Measurements from ENCODE around the gene FBXO36. TPM values are rescaled to one million over a fixed set of nuclear protein-coding genes. Genes with fewer than 3 reads are reported as not detected.
A peak's percentile ranks its signal among the peaks of the same experiment; 100 is the strongest.

The FBXO36 gene, protein sequence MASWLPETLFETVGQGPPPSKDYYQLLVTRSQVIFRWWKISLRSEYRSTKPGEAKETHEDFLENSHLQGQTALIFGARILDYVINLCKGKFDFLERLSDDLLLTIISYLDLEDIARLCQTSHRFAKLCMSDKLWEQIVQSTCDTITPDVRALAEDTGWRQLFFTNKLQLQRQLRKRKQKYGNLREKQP
- 1 to 10 TPM; 1.6 to 1.9 TPM for total RNA-seq

GRCh38 chr2:229922449-229923386 lies at the start of gene FBXO36:
FBXO36 (plus strand) TSS chr2:229922503; CDS start chr2:229922514, 11 bp downstream.
- Mint-ChIP-seq H3K4me1 (ENCODE audit: low read depth) (peaks cover 35% of the 10 kb centered on the region), H3K27ac (peak within 1 kb of the TSS; percentile 99), H3K4me3 (peak within 1 kb of the TSS; percentile 90), H3K27me3 (ENCODE audit: low read depth) (no peaks in the 10 kb centered on the region), H3K9me3 (peaks cover 3% of the 10 kb centered on the region), H3K36me3 (ENCODE audit: low read depth) (peaks cover 16% of the 10 kb centered on the region)
- peak; percentile 93 for DNase-seq
- CTCF ChIA-PET, result interaction anchor here (0.6 to 1.9 kb wide), 4 partner anchors 12 to 250 kb away, joined by 3 to 9 read pairs (median 3); no protein-coding TSS in a partner anchor
- intact Hi-C loops (cut with micrococcal nuclease), result loop anchor here (1.0 to 5.0 kb wide), 10 partner anchors 50 to 1540 kb away; partner anchors contain the start of genes DNER, NCL, SP100 and SP140L

DNA sequence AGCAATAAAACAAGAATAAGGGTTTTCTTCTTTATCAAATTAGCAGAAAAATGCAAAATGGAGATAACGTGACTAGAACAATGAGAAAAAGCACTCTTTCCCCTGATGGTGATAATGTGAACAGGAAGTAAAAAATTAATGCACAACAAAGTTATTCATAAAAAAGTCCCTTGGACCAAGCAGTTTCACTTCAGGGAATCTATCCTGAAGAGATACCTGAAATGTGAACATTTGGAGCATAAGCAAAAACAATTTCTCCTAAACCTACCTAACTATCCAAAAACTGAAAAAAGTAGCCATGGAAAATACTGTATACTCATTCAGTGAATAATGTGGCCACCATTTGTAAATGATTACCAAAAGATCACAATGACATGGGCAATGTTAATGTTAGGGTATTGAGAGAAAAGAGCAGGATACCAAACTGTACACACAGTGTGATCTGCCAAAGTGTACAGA lies 49.2 kb upstream of the FBXO36 start:
- CTCF ChIA-PET, result interaction anchor here (0.6 kb wide), 1 partner anchor 27 kb away, joined by 5 read pairs; no protein-coding TSS in a partner anchor
- peaks cover 29% of the 10 kb centered on the region for H3K36me3 Mint-ChIP-seq (ENCODE audit: low read depth)
- H3K4me1 Mint-ChIP-seq (ENCODE audit: low read depth), result peaks cover 49% of the 10 kb centered on the region

GRCh38 chr2:229874647-229875046 lies 47.7 kb upstream of the FBXO36 start:
- Mint-ChIP-seq H3K9me3 (no peaks in the 10 kb centered on the region), H3K27ac (no peak overlapping the region), H3K4me3 (no peak overlapping the region), H3K27me3 (ENCODE audit: low read depth) (no peaks in the 10 kb centered on the region), H3K4me1 (ENCODE audit: low read depth) (peaks cover 34% of the 10 kb centered on the region), H3K36me3 (ENCODE audit: low read depth) (peaks cover 34% of the 10 kb centered on the region)
- intact Hi-C loops (cut with micrococcal nuclease), result loop anchor here (5.0 kb wide), 1 partner anchor 52 kb away; no protein-coding TSS in a partner anchor
- no peak for DNase-seq
- CTCF ChIA-PET, result no interaction called here

More for the DNA sequence above, 49.2 kb upstream of the FBXO36 start:
- Mint-ChIP-seq H3K9me3 (no peaks in the 10 kb centered on the region), H3K27ac (peak overlapping the region; percentile 21), H3K4me3 (no peak overlapping the region), H3K27me3 (ENCODE audit: low read depth) (no peaks in the 10 kb centered on the region)
- DNase-seq, result no peak
- intact Hi-C loops (cut with micrococcal nuclease), result loop anchor here (2.0 to 5.0 kb wide), 3 partner anchors 20 to 51 kb away; partner anchors contain the start of genes FBXO36 and TRIP12

DNA sequence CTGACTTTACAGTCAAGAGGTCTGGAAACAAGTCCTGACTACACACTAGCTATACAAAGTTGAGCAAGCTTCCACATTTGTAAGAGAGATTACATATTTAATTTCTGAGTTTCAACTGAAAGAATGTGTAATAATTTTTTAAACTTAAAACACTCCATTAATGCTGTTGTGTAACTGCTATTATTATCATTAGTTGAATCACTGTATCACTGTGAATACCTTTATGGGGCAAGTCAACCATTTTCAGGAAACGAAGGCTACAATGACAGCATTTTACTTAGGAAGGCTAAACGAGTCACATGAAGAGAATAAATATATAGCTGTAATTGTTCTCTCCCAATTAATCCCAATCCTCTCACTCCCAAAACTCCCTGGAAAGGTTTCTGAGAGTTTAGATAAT lies 46.8 kb upstream of the FBXO36 start:
- no peak for DNase-seq
- H3K9me3 Mint-ChIP-seq, result no peaks in the 10 kb centered on the region
- no peak overlapping the region for H3K4me3 Mint-ChIP-seq
- H3K4me1 Mint-ChIP-seq (ENCODE audit: low read depth), result peaks cover 27% of the 10 kb centered on the region
- CTCF ChIA-PET, result interaction anchor here (0.8 to 1.6 kb wide), 3 partner anchors 9 to 39 kb away, joined by 3 to 6 read pairs (median 3); no protein-coding TSS in a partner anchor
- no peak overlapping the region for H3K27ac Mint-ChIP-seq
- peaks cover 29% of the 10 kb centered on the region for H3K36me3 Mint-ChIP-seq (ENCODE audit: low read depth)
- H3K27me3 Mint-ChIP-seq (ENCODE audit: low read depth), result no peaks in the 10 kb centered on the region
- intact Hi-C loops (cut with micrococcal nuclease), result no loop called here

DNA sequence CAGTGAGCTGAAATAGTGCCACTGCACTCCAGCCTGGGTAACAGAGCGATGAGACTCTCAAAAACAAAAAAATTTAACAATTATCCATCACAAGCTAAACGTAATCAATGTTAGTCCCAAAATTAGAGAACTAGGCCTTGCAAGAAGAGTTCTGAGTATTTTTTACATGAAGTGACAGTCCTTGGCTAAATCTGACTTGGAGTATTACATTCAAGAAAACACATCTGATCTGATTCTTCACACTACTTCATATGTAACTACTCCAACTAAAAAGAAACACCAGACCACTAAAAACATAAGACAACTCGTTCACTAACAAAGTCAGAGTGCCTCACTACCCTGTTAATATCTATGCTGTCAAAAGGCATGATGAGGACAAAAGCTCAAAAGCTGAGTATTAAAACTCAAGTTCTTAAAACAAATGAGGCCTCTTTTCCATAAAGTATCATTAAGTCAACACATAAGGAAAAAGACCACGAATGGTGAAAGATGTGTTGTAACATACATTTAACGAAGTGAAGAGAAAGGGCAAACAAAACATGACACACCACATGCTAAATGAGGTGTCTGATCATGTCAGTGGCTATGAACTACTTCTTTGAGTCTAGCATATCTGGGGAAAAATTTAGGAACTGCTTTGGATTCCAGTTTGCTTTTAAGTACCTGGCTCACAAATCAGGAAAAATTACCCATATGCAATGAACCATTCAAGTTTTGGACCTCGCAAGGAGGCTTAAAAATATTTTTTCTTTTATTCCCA lies 42.9 kb upstream of the FBXO36 start:
- no peaks in the 10 kb centered on the region for H3K9me3 Mint-ChIP-seq
- H3K27ac Mint-ChIP-seq, result no peak overlapping the region
- intact Hi-C loops (cut with micrococcal nuclease), result no loop called here
- peaks cover 27% of the 10 kb centered on the region for H3K4me1 Mint-ChIP-seq (ENCODE audit: low read depth)
- CTCF ChIA-PET, result no interaction called here
- no peaks in the 10 kb centered on the region for H3K27me3 Mint-ChIP-seq (ENCODE audit: low read depth)
- peaks cover 18% of the 10 kb centered on the region for H3K36me3 Mint-ChIP-seq (ENCODE audit: low read depth)
- no peak overlapping the region for H3K4me3 Mint-ChIP-seq
- no peak for DNase-seq

GRCh38 chr2:229880892-229881586 lies 41.3 kb upstream of the FBXO36 start:
- intact Hi-C loops (cut with micrococcal nuclease), result no loop called here
- no peak for DNase-seq
- H3K27ac Mint-ChIP-seq, result no peak overlapping the region
- no peak overlapping the region for H3K4me3 Mint-ChIP-seq
- no peaks in the 10 kb centered on the region for H3K9me3 Mint-ChIP-seq
- H3K36me3 Mint-ChIP-seq (ENCODE audit: low read depth), result peaks cover 13% of the 10 kb centered on the region
- no peaks in the 10 kb centered on the region for H3K27me3 Mint-ChIP-seq (ENCODE audit: low read depth)
- peaks cover 34% of the 10 kb centered on the region for H3K4me1 Mint-ChIP-seq (ENCODE audit: low read depth)
- CTCF ChIA-PET, result no interaction called here

DNA sequence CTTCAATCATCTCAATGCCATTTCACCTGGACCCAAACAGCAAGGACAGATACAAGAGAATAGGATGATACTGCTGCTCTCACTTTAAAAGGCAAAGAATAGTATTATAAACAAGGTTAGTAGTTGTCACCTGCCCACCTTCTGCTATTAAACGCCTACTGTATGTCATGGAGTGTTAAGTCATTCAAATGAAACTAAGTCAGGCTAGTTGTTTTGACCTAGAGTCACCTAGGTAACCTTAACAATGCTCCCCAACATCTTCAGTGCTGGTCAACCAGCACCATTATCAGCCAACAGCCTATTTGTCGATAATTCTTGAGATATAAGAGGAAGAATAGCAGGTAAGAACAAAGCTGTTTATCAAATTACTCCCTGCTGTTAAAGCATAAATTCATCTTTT lies 39.7 kb upstream of the FBXO36 start:
- no peak overlapping the region for H3K4me3 Mint-ChIP-seq
- no peak overlapping the region for H3K27ac Mint-ChIP-seq
- peaks cover 13% of the 10 kb centered on the region for H3K36me3 Mint-ChIP-seq (ENCODE audit: low read depth)
- no peaks in the 10 kb centered on the region for H3K27me3 Mint-ChIP-seq (ENCODE audit: low read depth)
- peaks cover 44% of the 10 kb centered on the region for H3K4me1 Mint-ChIP-seq (ENCODE audit: low read depth)
- no peak for DNase-seq
- intact Hi-C loops (cut with micrococcal nuclease), result no loop called here
- CTCF ChIA-PET, result no interaction called here
- no peaks in the 10 kb centered on the region for H3K9me3 Mint-ChIP-seq

- Mint-ChIP-seq H3K27ac (no peak overlapping the region), H3K27me3 (ENCODE audit: low read depth) (no peaks in the 10 kb centered on the region), H3K9me3 (no peaks in the 10 kb centered on the region), H3K4me3 (no peak overlapping the region), H3K36me3 (ENCODE audit: low read depth) (no peaks in the 10 kb centered on the region), H3K4me1 (ENCODE audit: low read depth) (peaks cover 53% of the 10 kb centered on the region)
- DNase-seq, result no peak
- intact Hi-C loops (cut with micrococcal nuclease), result loop anchor here (1.0 kb wide), 1 partner anchor 84 kb away; no protein-coding TSS in a partner anchor
- CTCF ChIA-PET, result interaction anchor here (0.8 to 1.3 kb wide), 2 partner anchors 25 to 84 kb away, joined by 3 read pairs; no protein-coding TSS in a partner anchor
These were observed 37.3 kb upstream of the FBXO36 start for GRCh38 chr2:229884775-229885699.

- H3K27ac Mint-ChIP-seq, result no peak overlapping the region
- no peak overlapping the region for H3K4me3 Mint-ChIP-seq
- no peaks in the 10 kb centered on the region for H3K9me3 Mint-ChIP-seq
- H3K27me3 Mint-ChIP-seq (ENCODE audit: low read depth), result no peaks in the 10 kb centered on the region
- CTCF ChIA-PET, result interaction anchor here (1.0 to 1.6 kb wide), 2 partner anchors 102 to 106 kb away, joined by 3 to 4 read pairs; no protein-coding TSS in a partner anchor
- H3K4me1 Mint-ChIP-seq (ENCODE audit: low read depth), result peaks cover 52% of the 10 kb centered on the region
- no peak for DNase-seq
- peaks cover 3% of the 10 kb centered on the region for H3K36me3 Mint-ChIP-seq (ENCODE audit: low read depth)
- intact Hi-C loops (cut with micrococcal nuclease), result no loop called here
These were observed 34.9 kb upstream of the FBXO36 start for GRCh38 chr2:229887441-229887840.

GRCh38 chr2:229888031-229888430 lies 34.3 kb upstream of the FBXO36 start:
- Mint-ChIP-seq H3K4me3 (no peak overlapping the region), H3K27me3 (ENCODE audit: low read depth) (no peaks in the 10 kb centered on the region), H3K4me1 (ENCODE audit: low read depth) (peaks cover 51% of the 10 kb centered on the region), H3K27ac (no peak overlapping the region), H3K36me3 (ENCODE audit: low read depth) (peaks cover 3% of the 10 kb centered on the region), H3K9me3 (no peaks in the 10 kb centered on the region)
- DNase-seq, result no peak
- intact Hi-C loops (cut with micrococcal nuclease), result no loop called here
- CTCF ChIA-PET, result interaction anchor here (1.0 to 1.6 kb wide), 2 partner anchors 103 to 107 kb away, joined by 3 to 4 read pairs; no protein-coding TSS in a partner anchor
